Uterus (tissue), 2 donors: ENCODE data around the gene INSL3.

Source experiments
- POLR2A ChIP-seq, 2 donors: fragments of 450-650 bp; IDR thresholded peaks; one replicate each; pipeline ENCODE4 v1.6.1; 2016; ENCODE audit warnings: antibody characterized with exemption in 2 of 2, mild to moderate bottlenecking in 1 of 2, moderate library complexity in 1 of 2
- TF ChIP-seq, protein P1 (sequence below), 4 experiments: fragments of 200-600 bp in 2 of 4; fragments of 450-650 bp in 2 of 4; sonication (generic) in 2 of 4; IDR thresholded peaks; one replicate each; pipeline ENCODE4 v1.5.1; 2016 to 2019; ENCODE audit warnings: antibody characterized with exemption in 4 of 4, mild to moderate bottlenecking in 2 of 4, moderate library complexity in 1 of 4

- TF ChIP-seq, protein P1, sequence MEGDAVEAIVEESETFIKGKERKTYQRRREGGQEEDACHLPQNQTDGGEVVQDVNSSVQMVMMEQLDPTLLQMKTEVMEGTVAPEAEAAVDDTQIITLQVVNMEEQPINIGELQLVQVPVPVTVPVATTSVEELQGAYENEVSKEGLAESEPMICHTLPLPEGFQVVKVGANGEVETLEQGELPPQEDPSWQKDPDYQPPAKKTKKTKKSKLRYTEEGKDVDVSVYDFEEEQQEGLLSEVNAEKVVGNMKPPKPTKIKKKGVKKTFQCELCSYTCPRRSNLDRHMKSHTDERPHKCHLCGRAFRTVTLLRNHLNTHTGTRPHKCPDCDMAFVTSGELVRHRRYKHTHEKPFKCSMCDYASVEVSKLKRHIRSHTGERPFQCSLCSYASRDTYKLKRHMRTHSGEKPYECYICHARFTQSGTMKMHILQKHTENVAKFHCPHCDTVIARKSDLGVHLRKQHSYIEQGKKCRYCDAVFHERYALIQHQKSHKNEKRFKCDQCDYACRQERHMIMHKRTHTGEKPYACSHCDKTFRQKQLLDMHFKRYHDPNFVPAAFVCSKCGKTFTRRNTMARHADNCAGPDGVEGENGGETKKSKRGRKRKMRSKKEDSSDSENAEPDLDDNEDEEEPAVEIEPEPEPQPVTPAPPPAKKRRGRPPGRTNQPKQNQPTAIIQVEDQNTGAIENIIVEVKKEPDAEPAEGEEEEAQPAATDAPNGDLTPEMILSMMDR (IDR thresholded peaks at IDR 0.05), result no peak
- TF ChIP-seq POLR2A (IDR thresholded peaks at IDR 0.05), result no peak
These were observed 14.1 kb upstream of the INSL3 start for GRCh38 chr19:17835182-17836006.
